IMR-90 (cell line): Measurements from ENCODE around the gene VAV1.

ENCODE experiments used
- BHLHE40 ChIP-seq: fragments of 150-350 bp; IDR thresholded peaks from 2 replicates; pipeline ENCODE4 v1.6.1; 2016; ENCODE audit warnings: mild to moderate bottlenecking, low read depth, low read length
- CEBPB ChIP-seq: IDR thresholded peaks from 2 replicates; pipeline ENCODE4 v1.6.1; 2012; ENCODE audit warnings: low read depth, low read length, improper control_type of control experiment
- CHD1 ChIP-seq: IDR thresholded peaks from 2 replicates; pipeline ENCODE4 v1.6.1; 2012; ENCODE audit warnings: low read depth, low read length, improper control_type of control experiment
- ELK1 ChIP-seq: fragments of 150-350 bp; IDR thresholded peaks from 2 replicates; pipeline ENCODE4 v1.6.1; 2016; ENCODE audit warnings: low read depth, mild to moderate bottlenecking, low read length, moderate library complexity, borderline replicate concordance
- FOS ChIP-seq: fragments of 150-350 bp; IDR thresholded peaks from 2 replicates; pipeline ENCODE4 v1.6.1; 2016; ENCODE audit warnings: low read depth, low read length
- MAFK ChIP-seq: IDR thresholded peaks from 2 replicates; pipeline ENCODE4 v1.6.1; 2012; ENCODE audit warnings: low read depth, low read length, improper control_type of control experiment
- MAZ ChIP-seq: IDR thresholded peaks from 2 replicates; pipeline ENCODE4 v1.6.1; 2012; ENCODE audit warnings: low read depth, mild to moderate bottlenecking, low read length, improper control_type of control experiment, moderate library complexity, borderline replicate concordance
- MXI1 ChIP-seq: IDR thresholded peaks from 2 replicates; pipeline ENCODE4 v1.6.1; 2012; ENCODE audit warnings: low read depth, mild to moderate bottlenecking, low read length, moderate library complexity, borderline replicate concordance
- POLR2A ChIP-seq: IDR thresholded peaks from 2 replicates; pipeline ENCODE4 v1.6.1; 2012; ENCODE audit warnings: mild to moderate bottlenecking, low read depth, low read length
- RAD21 ChIP-seq: IDR thresholded peaks from 2 replicates; pipeline ENCODE4 v1.6.1; 2012; ENCODE audit warnings: low read length, improper control_type of control experiment
- RFX5 ChIP-seq: IDR thresholded peaks from 2 replicates; pipeline ENCODE4 v1.8.0; 2012; ENCODE audit warnings: low read depth, mild to moderate bottlenecking, low read length, moderate library complexity
- SMC3 ChIP-seq: fragments of 150-350 bp; IDR thresholded peaks from 2 replicates; pipeline ENCODE4 v1.6.1; 2016; ENCODE audit warnings: low read depth, mild to moderate bottlenecking, antibody characterized with exemption, low read length, moderate library complexity
- USF2 ChIP-seq: fragments of 150-350 bp; IDR thresholded peaks from 2 replicates; pipeline ENCODE4 v1.6.1; 2017; ENCODE audit warnings: mild to moderate bottlenecking, antibody characterized with exemption, low read length, low read depth
- TF ChIP-seq, protein P1 (sequence below): conservative IDR thresholded peaks from 2 replicates; pipeline ENCODE4 v1.5.1; 2012; ENCODE audit warnings: mild to moderate bottlenecking, low read depth, low read length, improper control_type of control experiment

- TF ChIP-seq POLR2A (no peak), MAZ (no peak), SMC3 (no peak), RFX5 (no peak), CHD1 (no peak), ELK1 (no peak), FOS (no peak), MAFK (no peak), USF2 (no peak), CEBPB (no peak), RAD21 (no peak), MXI1 (no peak), BHLHE40 (no peak)
- TF ChIP-seq, protein P1, sequence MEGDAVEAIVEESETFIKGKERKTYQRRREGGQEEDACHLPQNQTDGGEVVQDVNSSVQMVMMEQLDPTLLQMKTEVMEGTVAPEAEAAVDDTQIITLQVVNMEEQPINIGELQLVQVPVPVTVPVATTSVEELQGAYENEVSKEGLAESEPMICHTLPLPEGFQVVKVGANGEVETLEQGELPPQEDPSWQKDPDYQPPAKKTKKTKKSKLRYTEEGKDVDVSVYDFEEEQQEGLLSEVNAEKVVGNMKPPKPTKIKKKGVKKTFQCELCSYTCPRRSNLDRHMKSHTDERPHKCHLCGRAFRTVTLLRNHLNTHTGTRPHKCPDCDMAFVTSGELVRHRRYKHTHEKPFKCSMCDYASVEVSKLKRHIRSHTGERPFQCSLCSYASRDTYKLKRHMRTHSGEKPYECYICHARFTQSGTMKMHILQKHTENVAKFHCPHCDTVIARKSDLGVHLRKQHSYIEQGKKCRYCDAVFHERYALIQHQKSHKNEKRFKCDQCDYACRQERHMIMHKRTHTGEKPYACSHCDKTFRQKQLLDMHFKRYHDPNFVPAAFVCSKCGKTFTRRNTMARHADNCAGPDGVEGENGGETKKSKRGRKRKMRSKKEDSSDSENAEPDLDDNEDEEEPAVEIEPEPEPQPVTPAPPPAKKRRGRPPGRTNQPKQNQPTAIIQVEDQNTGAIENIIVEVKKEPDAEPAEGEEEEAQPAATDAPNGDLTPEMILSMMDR = no peak
These were observed 17.6 kb upstream of the VAV1 start for GRCh38 chr19:6754653-6755463.
